Natural killer cell (primary cell): Measurements from ENCODE around the gene TEAD1. TPM values are rescaled to one million over a fixed set of nuclear protein-coding genes. Genes with fewer than 3 reads are reported as not detected.

Experiments used
- ATAC-seq, 3 donors: fragments of 150-1000 bp in 2 of 3; fragments of 200-7000 bp in 1 of 3; cut with Tn5 transposase; 1 replicate in 1 of 3; 2 replicates in 2 of 3; pipeline ENCODE4 v1.10.0; 2021; ENCODE audit warnings: mild to moderate bottlenecking in 2 of 3, moderate library complexity in 2 of 3
- DNase-seq, 2 donors: peaks; one replicate each; pipeline versions ENCODE4 v3.0.0 to v3.0.0-alpha.2; 2013 to 2021; ENCODE audit warnings: mixed read lengths in 1 of 2
- H3K27ac ChIP-seq: one replicate; pipeline ENCODE4 v1.5.1; 2013; ENCODE audit warnings: mild to moderate bottlenecking, low read length
- H3K27me3 ChIP-seq: one replicate; pipeline ENCODE4 v1.6.1; 2013; ENCODE audit warnings: low read length; ENCODE audit not compliant: control insufficient read depth, insufficient read depth
- H3K36me3 ChIP-seq: one replicate; pipeline ENCODE4 v1.6.1; 2013; ENCODE audit warnings: low read length; ENCODE audit not compliant: control insufficient read depth, insufficient read depth
- H3K4me1 ChIP-seq: one replicate; pipeline ENCODE4 v1.6.1; 2013; ENCODE audit warnings: low read length; ENCODE audit not compliant: control insufficient read depth, insufficient read depth
- H3K4me3 ChIP-seq: one replicate; pipeline ENCODE4 v1.5.1; 2013; ENCODE audit warnings: low read length
- H3K9me3 ChIP-seq: one replicate; pipeline ENCODE4 v1.6.1; 2013; ENCODE audit warnings: low read length; ENCODE audit not compliant: control insufficient read depth, insufficient read depth
- H3K27ac Mint-ChIP-seq, 2 donors: one replicate each; pipeline ENCODE4 v1.8.0; 2022; ENCODE audit warnings: mild to moderate bottlenecking in 2 of 2, mixed read lengths in 2 of 2, moderate library complexity in 1 of 2
- H3K27me3 Mint-ChIP-seq, 2 donors: one replicate each; pipeline ENCODE4 v1.8.0; 2022; ENCODE audit warnings: low read depth in 2 of 2, mixed read lengths in 2 of 2
- H3K36me3 Mint-ChIP-seq: one replicate; pipeline ENCODE4 v1.8.0; 2022; ENCODE audit warnings: mixed read lengths
- H3K4me1 Mint-ChIP-seq, 2 donors: one replicate each; pipeline ENCODE4 v1.8.0; 2022; ENCODE audit warnings: mixed read lengths in 2 of 2
- H3K4me3 Mint-ChIP-seq: one replicate; pipeline ENCODE4 v1.8.0; 2022; ENCODE audit warnings: mild to moderate bottlenecking, moderate library complexity, mixed read lengths
- H3K9me3 Mint-ChIP-seq, 2 donors: one replicate each; pipeline ENCODE4 v1.8.0; 2022; ENCODE audit warnings: mixed read lengths in 2 of 2
- CTCF ChIP-seq: fragments of 200-600 bp; IDR thresholded peaks from one replicate; pipeline ENCODE4 v1.8.0; 2022; ENCODE audit warnings: antibody characterized with exemption
- WGBS: methylation state at CpG from one replicate; pipeline ENCODE4 v1.1.7; 2013; ENCODE audit warnings: missing lambda C conversion rate; ENCODE audit not compliant: insufficient coverage; 5-methylcytosine and 5-hydroxymethylcytosine counted together
- intact Hi-C: fragments of 100-400 bp; cut with micrococcal nuclease; formaldehyde crosslinking; loops from one replicate; pipeline ENCODE4 v1.14.2; 2022
- total RNA-seq, 4 donors: library from RNA; stranded (reverse); fragments of 120-200 nt in 1 of 4; gene quantifications; one replicate each; pipeline versions ENCODE4 v1.2.3 to v1.2.4, GENCODE V29; 2013 to 2022

TEAD1 gene
- total RNA-seq, 3 donors from 2014 or later (not counting 1 experiment from before 2014, with no cell fraction given): not detected

GRCh38 chr11:12886508-12886907 is 212.3 kb downstream of the TEAD1 start:
- Mint-ChIP-seq H3K36me3 (no peaks in the 10 kb centered on the region), H3K9me3 (no peaks in the 10 kb centered on the region)
- intact Hi-C loops: loop anchor here (10.0 kb wide), 1 partner anchor 842 kb away; no protein-coding TSS in a partner anchor

GRCh38 chr11:12888525-12889158 is 214.4 kb downstream of the TEAD1 start:
- no peaks in the 10 kb centered on the region for H3K9me3 ChIP-seq
- peak; percentile 16 for TF ChIP-seq CTCF
- peaks cover 10 to 16% of the 10 kb centered on the region in 2 donors for H3K27me3 Mint-ChIP-seq
- ATAC-seq: peak in 2 of 3 donors; percentile 23 to 63
- H3K4me1 ChIP-seq: no peaks in the 10 kb centered on the region
- intact Hi-C loops: loop anchor here (10.0 kb wide), 1 partner anchor 844 kb away; no protein-coding TSS in a partner anchor
- no peak overlapping the region for H3K4me3 Mint-ChIP-seq
- H3K4me3 ChIP-seq: no peak overlapping the region
- no peaks in the 10 kb centered on the region for H3K27me3 ChIP-seq
- DNase-seq: peak; percentile 21 to 78
- no peak overlapping the region for H3K27ac ChIP-seq
- H3K36me3 ChIP-seq: no peaks in the 10 kb centered on the region
- no peaks in the 10 kb centered on the region for H3K4me1 Mint-ChIP-seq
- no peak overlapping the region for H3K27ac Mint-ChIP-seq
- WGBS: 15% methylated on average over 6 of the region's 6 CpGs
- H3K9me3 Mint-ChIP-seq: no peaks in the 10 kb centered on the region
- no peaks in the 10 kb centered on the region for H3K36me3 Mint-ChIP-seq

More at GRCh38 chr11:12886508-12886907, 212.3 kb downstream of the TEAD1 start:
- H3K4me3 Mint-ChIP-seq: no peak overlapping the region
- Histone ChIP-seq H3K4me3 (no peak overlapping the region), H3K9me3 (no peaks in the 10 kb centered on the region), H3K4me1 (no peaks in the 10 kb centered on the region), H3K36me3 (no peaks in the 10 kb centered on the region), H3K27me3 (no peaks in the 10 kb centered on the region), H3K27ac (no peak overlapping the region)
- no peak for DNase-seq
- no peak overlapping the region for H3K27ac Mint-ChIP-seq
- ATAC-seq: no peak
- H3K4me1 Mint-ChIP-seq: no peaks in the 10 kb centered on the region
- no peak for TF ChIP-seq CTCF
- H3K27me3 Mint-ChIP-seq: peaks cover 10 to 13% of the 10 kb centered on the region in 2 donors

- no peaks in the 10 kb centered on the region for H3K4me1 ChIP-seq
- no peak overlapping the region for H3K4me3 Mint-ChIP-seq
- H3K9me3 ChIP-seq: no peaks in the 10 kb centered on the region
- TF ChIP-seq CTCF: no peak
- intact Hi-C loops: loop anchor here (10.0 kb wide), 1 partner anchor 844 kb away; no protein-coding TSS in a partner anchor
- H3K4me1 Mint-ChIP-seq: no peaks in the 10 kb centered on the region
- no peak overlapping the region for H3K27ac ChIP-seq
- no peaks in the 10 kb centered on the region for H3K36me3 ChIP-seq
- no peak for DNase-seq
- H3K36me3 Mint-ChIP-seq: no peaks in the 10 kb centered on the region
- H3K4me3 ChIP-seq: no peak overlapping the region
- no peak for ATAC-seq
- no peak overlapping the region for H3K27ac Mint-ChIP-seq
- H3K27me3 ChIP-seq: no peaks in the 10 kb centered on the region
- H3K9me3 Mint-ChIP-seq: no peaks in the 10 kb centered on the region
- peaks cover 10 to 16% of the 10 kb centered on the region in 2 donors for H3K27me3 Mint-ChIP-seq
- 56% methylated on average over 5 of the region's 5 CpGs for WGBS
Measured at GRCh38 chr11:12889243-12889642, 215.0 kb downstream of the TEAD1 start.

GRCh38 chr11:12890476-12890875 is 216.3 kb downstream of the TEAD1 start:
- Histone ChIP-seq H3K4me3 (no peak overlapping the region), H3K9me3 (no peaks in the 10 kb centered on the region), H3K27ac (no peak overlapping the region), H3K27me3 (no peaks in the 10 kb centered on the region), H3K36me3 (no peaks in the 10 kb centered on the region), H3K4me1 (no peaks in the 10 kb centered on the region)
- no peak for TF ChIP-seq CTCF
- Mint-ChIP-seq H3K4me1 (no peaks in the 10 kb centered on the region), H3K27ac (no peak overlapping the region), H3K4me3 (no peak overlapping the region), H3K27me3 (peaks cover 18 to 21% of the 10 kb centered on the region in 2 donors), H3K36me3 (no peaks in the 10 kb centered on the region), H3K9me3 (no peaks in the 10 kb centered on the region)
- 79% methylated on average over 4 of the region's 5 CpGs for WGBS
- intact Hi-C loops: loop anchor here (5.0 kb wide), 1 partner anchor 293 kb away; no protein-coding TSS in a partner anchor
- no peak for DNase-seq
- no peak for ATAC-seq
